NCI-H2227 treated with DMSO at 0.1 percent for 48 hours (cell line): ENCODE data around the gene TUBGCP6.

Source experiments
- DNase-seq: peaks from one replicate; lab custom pipeline; 2025; lab: John Stamatoyannopoulos, UW

The TUBGCP6 gene

GRCh38 chr22:50244420-50245213, at the start of gene TUBGCP6:
TSS of gene TUBGCP6 (minus strand) at chr22:50245023. CDS start at chr22:50244459, 564 bp downstream.
- DNase-seq = peak; percentile 79

- DNase-seq = no peak
Measured at GRCh38 chr22:50294319-50294656, 49.5 kb upstream of the TUBGCP6 start.

GRCh38 chr22:50293441-50294318, 48.9 kb upstream of the TUBGCP6 start:
- no peak for DNase-seq

- no peak for DNase-seq
Measured at GRCh38 chr22:50292643-50293440, 48.0 kb upstream of the TUBGCP6 start.

DNA sequence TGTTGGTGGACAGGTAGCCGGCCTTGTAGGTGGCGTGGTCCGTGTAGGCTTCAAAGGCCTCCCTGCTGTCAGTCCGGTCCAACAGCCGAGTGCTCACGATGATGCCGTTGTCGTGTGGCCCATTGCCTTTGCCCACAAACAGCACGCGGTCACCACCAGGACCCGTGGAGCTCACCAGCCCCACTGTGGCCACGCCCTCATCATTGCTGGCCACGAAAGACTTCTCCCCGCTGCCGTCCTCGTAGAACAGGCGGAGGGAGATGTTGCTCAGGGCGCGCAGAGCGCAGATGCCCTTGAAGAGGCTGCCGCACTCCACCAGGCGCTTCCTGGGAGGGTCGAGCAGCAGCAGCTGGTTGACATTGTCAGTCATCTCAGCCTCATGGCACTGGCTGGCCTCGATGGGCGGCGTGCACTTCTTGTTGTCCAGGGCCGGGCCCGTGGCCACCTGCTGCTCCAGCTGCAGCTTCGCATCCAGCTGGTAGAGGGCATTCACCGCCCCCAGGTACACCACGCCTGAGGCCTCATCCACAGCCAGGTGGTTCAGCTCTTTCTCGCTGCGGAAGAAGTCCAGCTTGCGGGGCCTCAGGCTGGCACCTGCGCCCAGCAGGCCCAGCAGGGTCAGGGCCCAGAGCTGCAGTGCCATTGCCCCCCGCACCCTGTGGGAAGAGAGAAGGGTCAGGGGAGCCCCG, 45.3 kb upstream of the TUBGCP6 start:
- no peak for DNase-seq

DNA sequence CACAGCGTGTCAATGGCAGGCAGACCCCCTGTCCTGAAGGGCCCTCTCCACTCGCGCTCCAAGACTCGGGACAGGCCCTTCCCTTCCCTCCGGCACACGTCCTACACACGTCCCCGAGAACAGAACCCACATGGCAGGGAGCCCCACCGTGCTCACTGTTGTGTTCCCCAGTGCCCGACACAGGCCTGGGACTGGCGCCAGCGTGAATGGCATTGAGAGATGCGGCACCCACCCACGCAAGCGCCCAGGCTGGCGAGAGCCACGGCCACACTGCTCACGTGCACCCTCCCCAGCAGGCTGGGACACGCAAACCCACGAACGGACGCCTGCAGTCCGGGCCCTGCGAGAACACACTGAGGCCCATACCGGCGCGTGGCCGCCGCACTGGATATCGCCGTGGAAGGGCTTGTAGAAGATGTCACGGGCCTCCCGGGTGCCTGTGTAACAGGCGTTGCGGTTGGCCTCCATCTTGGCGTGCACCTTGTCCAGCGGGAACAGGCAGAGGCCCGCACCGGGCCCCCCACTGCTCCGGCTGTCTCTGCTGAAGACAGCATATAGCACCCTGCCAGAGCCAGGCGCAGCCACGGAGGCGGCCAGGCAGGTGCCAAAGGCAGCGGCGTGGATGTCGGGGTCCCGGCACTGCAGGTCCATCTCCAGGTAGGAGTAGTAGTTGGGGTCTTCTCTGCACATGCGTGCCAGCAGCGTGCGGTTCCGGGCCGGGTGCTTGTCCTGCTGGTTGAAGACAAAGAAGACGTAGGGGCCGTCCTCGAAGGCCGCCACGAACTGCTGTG, 44.5 kb upstream of the TUBGCP6 start:
- no peak for DNase-seq

DNA sequence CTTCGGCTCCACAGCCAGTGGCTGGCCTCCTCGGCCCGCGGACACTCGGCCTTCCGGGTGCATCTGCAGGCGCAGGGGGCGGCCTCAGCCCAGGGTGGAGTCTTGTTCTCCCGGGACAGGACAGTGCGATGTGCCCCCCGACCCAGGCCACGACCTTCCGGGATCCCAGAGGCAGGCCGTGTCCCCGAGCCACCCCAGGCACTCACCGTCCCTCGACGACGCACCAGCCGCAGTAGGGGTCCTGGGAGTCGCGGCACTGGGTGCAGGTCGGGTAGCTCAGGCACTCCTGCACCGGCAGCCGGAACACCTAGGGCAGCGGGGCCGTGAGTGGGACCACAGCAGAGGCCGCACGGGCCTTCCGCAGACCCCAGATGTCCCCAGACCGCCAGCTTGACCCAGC, 42.9 kb upstream of the TUBGCP6 start:
- DNase-seq = no peak

DNA sequence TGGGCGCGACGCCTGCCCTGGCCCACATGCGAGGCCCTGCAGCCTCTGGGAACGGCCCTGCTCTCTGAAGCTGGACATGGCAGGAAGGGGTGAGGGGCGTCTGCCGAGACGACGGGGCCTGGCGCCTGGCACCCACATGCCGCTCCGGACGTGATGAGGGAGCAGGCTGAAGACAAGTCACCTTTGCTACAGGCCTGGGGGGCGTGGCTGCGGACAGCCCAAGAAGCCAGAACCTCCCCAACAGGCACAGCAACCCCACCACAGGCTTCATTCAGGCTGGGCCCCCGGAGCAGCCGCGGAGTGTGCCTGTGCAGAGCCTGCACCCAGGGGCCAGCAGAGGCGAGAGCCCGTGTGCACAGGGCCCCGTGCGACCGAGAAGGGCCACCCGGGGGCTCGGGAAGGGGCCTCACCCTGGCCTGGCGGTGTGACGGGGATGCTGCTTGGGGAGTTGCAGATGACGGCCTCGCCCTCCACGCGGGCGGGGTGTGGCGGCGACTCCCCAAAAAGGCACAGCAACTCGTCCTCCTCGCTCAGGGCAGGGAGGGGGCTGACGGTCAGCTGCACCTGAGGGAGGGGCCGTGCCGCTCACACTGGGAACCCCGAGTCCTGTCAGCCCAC, 42.0 kb upstream of the TUBGCP6 start:
- no peak for DNase-seq

DNA sequence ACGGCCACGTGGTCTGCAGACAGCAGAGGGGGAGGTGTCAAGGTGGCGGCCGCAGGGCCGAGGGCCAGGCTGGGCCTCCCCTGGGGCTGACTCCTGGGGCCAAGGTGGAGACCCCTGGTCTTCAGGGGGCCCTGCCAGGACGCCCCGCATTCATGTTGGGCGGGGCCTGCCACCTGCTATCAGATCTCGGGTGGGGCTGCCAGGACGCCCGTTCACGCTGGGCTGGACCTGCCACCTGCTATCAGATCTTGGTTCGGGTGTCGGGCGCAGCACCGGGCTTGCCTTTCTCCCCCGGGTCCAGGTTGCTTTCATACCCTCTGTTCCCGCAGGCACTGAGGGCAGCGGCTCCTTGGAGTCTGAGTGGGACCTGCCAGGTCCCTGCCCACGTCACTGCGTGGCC, 41.5 kb upstream of the TUBGCP6 start:
- DNase-seq = no peak

DNA sequence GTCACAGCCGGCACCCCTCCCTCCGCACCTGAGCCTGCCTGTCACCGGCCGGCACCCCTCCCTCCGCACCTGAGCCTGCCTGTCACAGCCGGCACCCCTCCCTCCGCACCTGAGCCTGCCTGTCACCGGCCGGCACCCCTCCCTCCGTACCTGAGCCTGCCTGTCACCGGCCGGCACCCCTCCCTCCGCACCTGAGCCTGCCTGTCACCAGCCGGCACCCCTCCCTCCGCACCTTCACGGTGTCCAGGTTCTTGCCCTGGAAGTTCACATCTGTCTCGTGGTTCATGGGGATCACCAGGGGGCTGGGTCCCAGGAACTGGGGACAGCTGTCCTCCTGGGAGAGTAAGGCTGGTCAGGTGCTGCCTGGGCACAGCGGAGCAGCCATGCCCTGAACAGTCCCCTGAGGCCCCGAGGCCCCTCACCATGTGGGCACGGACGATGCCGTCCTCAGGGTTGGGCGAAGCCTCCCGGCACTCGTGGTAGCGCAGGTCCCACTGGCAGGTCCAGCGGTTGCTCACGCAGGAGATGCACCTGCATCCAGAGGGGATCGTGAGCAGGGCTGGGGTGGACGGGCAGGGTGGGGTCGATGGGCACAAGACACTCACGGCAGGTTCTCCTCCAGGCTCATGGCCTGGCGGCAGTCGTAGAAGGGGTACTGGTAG, 40.9 kb upstream of the TUBGCP6 start:
- DNase-seq = no peak

DNA sequence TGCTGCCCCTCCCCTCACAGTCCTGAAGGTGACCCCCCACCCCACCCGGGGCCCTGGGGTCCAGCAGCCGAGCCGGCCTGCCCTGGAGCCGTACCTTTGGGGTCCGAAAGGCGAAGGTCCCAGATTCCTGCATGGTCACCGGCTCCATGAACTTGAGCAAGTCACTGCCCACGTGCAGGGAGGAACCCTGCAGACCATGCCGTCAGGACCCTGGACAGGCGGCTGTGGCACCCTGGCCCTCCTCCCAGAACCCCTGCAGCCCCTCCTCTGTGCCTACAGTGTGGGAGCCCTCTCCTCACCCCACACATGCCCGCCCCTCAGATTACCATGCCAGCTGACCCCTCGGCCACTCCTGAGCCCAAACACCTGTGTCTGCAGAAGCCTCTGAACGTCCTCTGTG, 39.7 kb upstream of the TUBGCP6 start:
- DNase-seq = no peak

DNA sequence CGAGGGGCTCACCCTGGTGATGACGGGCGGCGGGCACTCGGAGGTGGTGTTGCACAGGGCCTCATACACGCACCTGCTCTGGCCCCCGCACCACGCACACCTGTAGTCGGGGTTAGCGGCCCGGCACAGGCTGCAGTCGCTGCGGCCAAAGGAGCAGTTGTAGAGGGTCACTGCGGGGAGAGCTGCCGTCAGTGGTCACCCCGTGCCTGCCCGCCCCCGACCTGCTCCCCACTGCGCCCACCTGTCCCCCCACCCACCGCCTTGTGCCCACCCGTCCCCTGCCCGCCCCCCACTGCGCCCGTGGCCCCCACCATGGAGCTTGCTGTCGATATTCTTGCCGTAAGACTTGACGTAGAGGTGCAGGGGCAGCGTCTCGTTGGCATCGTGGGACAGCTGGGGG, 39.0 kb upstream of the TUBGCP6 start:
- DNase-seq = no peak

DNA sequence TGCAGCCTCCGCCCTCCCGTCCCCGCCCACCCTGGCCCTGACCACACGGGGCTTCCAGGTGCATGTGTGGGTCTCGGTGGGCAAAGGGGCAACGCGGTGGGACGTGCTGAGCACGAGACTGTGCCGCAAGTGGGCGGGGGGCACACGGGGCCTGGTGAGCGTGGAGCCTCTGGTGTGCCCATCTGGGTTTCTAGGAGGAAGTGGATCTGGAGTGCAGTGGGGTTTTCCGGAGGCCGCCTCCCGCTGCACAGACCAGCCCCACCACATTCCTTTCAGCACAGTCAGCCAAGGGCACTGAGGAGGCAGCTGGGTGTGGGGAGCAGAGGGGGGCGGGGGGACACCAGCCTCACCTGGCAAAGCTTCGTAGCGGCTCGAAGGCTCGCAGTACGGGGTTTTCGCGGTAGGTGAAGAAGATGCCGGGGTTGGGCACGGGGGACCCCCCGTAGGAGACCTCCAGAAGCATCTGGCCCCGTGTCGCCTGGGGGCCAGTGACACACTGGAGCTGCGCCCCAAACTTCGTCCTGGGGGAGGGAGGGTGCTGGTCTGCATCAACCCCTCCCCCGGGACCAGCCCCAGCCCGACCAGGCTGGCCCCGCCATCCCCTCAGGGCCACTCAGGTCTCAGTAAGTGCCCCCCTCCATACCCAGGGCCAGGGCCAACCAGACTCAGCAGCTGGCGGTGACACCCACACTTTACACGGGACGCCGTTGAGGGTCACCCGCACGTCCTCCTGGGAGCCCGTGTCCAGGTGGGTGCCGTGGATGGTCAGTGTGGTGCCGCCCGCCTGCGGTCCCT, 37.7 kb upstream of the TUBGCP6 start:
- DNase-seq = no peak

DNA sequence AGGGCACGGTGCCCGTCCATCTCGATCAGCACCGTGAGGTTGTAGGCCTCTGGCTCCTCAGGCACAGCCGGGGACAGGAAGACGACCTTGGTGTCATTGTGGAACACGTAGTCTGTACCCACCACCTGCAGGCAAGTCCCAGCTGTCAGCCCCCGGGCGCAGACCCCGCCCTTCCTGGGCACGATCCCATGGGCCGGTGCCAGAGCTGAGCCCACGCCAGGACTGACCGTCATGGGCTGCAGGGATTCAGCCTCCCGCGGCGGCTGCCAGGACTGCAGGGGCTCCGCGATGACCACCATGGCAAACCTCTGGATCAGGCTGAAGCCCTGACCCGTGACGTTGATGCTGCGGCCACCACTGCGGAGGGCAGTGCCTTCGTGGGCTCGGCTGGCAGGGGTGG, 37.1 kb upstream of the TUBGCP6 start:
- no peak for DNase-seq

GRCh38 chr22:50281384-50281760, 36.5 kb upstream of the TUBGCP6 start:
- DNase-seq = no peak

GRCh38 chr22:50280708-50281383, 36.0 kb upstream of the TUBGCP6 start:
- no peak for DNase-seq

- no peak for DNase-seq
Measured at GRCh38 chr22:50280022-50280707, 35.3 kb upstream of the TUBGCP6 start.
